CD4-positive, alpha-beta T cell (primary cell): ENCODE measurements around the gene MICAL3. TPM values are rescaled to one million over a fixed set of nuclear protein-coding genes. Genes with fewer than 3 reads are reported as not detected.

Experiments used
- ATAC-seq: fragments of 200-7000 bp; cut with Tn5 transposase; one replicate; pipeline ENCODE4 v1.10.0; 2022; ENCODE audit warnings: mild to moderate bottlenecking; ENCODE audit not compliant: poor library complexity
- CTCF ChIA-PET: fragments of 350-600 bp; sonication (Branson Sonifier 250); formaldehyde crosslinking; loops from one replicate; lab custom pipeline; 2021; ENCODE audit warnings: antibody characterized with exemption, inconsistent platforms; lab: Charles Lee
- POLR2A ChIA-PET: fragments of 350-600 bp; sonication (Branson Sonifier 250); formaldehyde crosslinking; loops from one replicate; lab custom pipeline; 2021; ENCODE audit warnings: antibody characterized with exemption, inconsistent platforms; lab: Charles Lee
- DNase-seq, 14 experiments: peaks; one replicate each; pipeline ENCODE4 v3.0.0-alpha.2; 2013 to 2020; ENCODE audit warnings: mixed read lengths in 2 of 14
- H3K27ac ChIP-seq, 2 donors: one replicate each; pipeline versions ENCODE4 v1.5.1 to v1.7.0; 2013; ENCODE audit warnings: low read length in 2 of 2, low read depth in 1 of 2, mild to moderate bottlenecking in 1 of 2
- H3K27me3 ChIP-seq, 2 experiments: 1 replicate in 1 of 2; 2 replicates in 1 of 2; pipeline versions ENCODE4 v1.6.1 to v1.7.0; 2013; ENCODE audit warnings: low read length in 2 of 2, control low read depth in 1 of 2, mild to moderate bottlenecking in 1 of 2, moderate library complexity in 1 of 2; ENCODE audit not compliant: insufficient read depth in 2 of 2, control insufficient read depth in 1 of 2
- H3K36me3 ChIP-seq: one replicate; pipeline ENCODE4 v1.6.1; 2013; ENCODE audit warnings: low read length, control low read depth; ENCODE audit not compliant: insufficient read depth
- H3K4me1 ChIP-seq: one replicate; pipeline ENCODE4 v1.6.1; 2013; ENCODE audit warnings: low read length, control low read depth; ENCODE audit not compliant: insufficient read depth
- H3K4me3 ChIP-seq: one replicate; pipeline ENCODE4 v1.5.1; 2013; ENCODE audit warnings: mild to moderate bottlenecking, low read length, moderate library complexity
- H3K9me3 ChIP-seq, 2 experiments: 1 replicate in 1 of 2; 2 replicates in 1 of 2; pipeline versions ENCODE4 v1.6.1 to v1.7.0; 2013; ENCODE audit warnings: low read length in 2 of 2, mild to moderate bottlenecking in 2 of 2, control low read depth in 1 of 2, moderate library complexity in 1 of 2; ENCODE audit not compliant: control insufficient read depth in 1 of 2, insufficient read depth in 1 of 2
- H3K27ac Mint-ChIP-seq: one replicate; pipeline ENCODE4 v1.8.0; 2020; ENCODE audit warnings: mixed read lengths
- H3K27me3 Mint-ChIP-seq: one replicate; pipeline ENCODE4 v1.8.0; 2021; ENCODE audit warnings: mixed read lengths
- H3K36me3 Mint-ChIP-seq: one replicate; pipeline ENCODE4 v1.8.0; 2021; ENCODE audit warnings: low read depth, mixed read lengths
- H3K4me1 Mint-ChIP-seq: one replicate; pipeline ENCODE4 v1.8.0; 2021; ENCODE audit warnings: low read depth, mixed read lengths
- H3K4me3 Mint-ChIP-seq: one replicate; pipeline ENCODE4 v1.8.0; 2020; ENCODE audit warnings: mild to moderate bottlenecking, mixed read lengths
- H3K9me3 Mint-ChIP-seq: one replicate; pipeline ENCODE4 v1.8.0; 2020; ENCODE audit warnings: mixed read lengths
- CTCF ChIP-seq: fragments of 200-600 bp; IDR thresholded peaks from one replicate; pipeline ENCODE4 v1.8.0; 2022; ENCODE audit warnings: antibody characterized with exemption, mild to moderate bottlenecking
- intact Hi-C, 2 experiments: fragments of 100-400 bp; cut with DNase I in 1 of 2; cut with micrococcal nuclease in 1 of 2; formaldehyde crosslinking; loops; one replicate each; pipeline versions ENCODE4 v1.15.1 to v1.9.0; 2023 to 2025; cut with DNase I, micrococcal nuclease
- total RNA-seq, 174 experiments: library from RNA in 2 of 174; stranded (reverse) in 2 of 174; gene quantifications; one replicate each; pipeline ENCODE4 v1.2.3 and lab custom pipeline; 2021 to 2026

MICAL3 gene
- total RNA-seq, 2 experiments from 2014 or later = 9.4 to 9.9 TPM

DNA sequence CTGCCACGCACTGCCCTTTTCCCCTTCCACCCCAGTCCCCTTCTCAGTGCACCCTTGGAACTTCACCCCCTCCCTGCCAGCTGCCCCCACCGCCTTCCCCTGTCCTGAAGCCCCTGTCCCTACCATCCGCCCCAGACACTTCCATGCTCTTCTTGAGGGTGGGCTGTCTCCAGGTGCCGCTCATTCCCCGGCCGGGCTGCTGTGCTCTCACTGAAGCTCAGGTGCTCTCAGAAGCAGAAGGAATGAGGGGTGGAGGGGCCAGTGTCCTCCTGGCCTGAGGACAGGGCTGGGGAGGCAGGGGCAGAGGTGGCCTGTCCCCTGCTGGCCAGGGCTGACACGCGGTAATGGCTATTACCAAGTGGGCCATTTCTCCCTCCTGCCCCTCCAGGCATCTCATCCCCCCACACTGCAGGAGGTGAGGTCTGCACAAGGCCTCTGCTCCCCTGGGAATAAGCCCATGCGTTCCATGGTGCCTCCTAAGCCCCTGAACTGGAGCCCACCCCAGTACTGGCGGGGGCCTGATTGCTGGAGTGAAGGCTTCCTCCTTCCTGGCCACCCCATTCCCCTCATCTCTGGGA, 243.5 kb downstream of the MICAL3 start:
- POLR2A ChIA-PET = interaction anchor here (0.6 to 1.1 kb wide), 2 partner anchors 13 to 142 kb away, joined by 3 to 4 read pairs; no protein-coding TSS in a partner anchor
- Histone ChIP-seq H3K27ac (peak overlapping the region in 1 of 2 donors; percentile 45), H3K4me3 (no peak overlapping the region), H3K4me1 (peaks cover 70% of the 10 kb centered on the region), H3K36me3 (no peaks in the 10 kb centered on the region), H3K9me3 (peaks cover 0 to 18% of the 10 kb centered on the region in 2 experiments), H3K27me3 (no peaks in the 10 kb centered on the region)
- H3K27me3 Mint-ChIP-seq = no peaks in the 10 kb centered on the region
- H3K9me3 Mint-ChIP-seq = no peaks in the 10 kb centered on the region
- no peak for TF ChIP-seq CTCF
- peak overlapping the region; percentile 45 for H3K4me3 Mint-ChIP-seq
- ATAC-seq = no peak
- H3K36me3 Mint-ChIP-seq = peaks cover 14% of the 10 kb centered on the region
- intact Hi-C loops = loop anchor here in 1 of 2 experiments (10.0 kb wide), 1 partner anchor 146 kb away; the partner anchor contains the start of gene BCL2L13
- CTCF ChIA-PET = interaction anchor here (1.9 kb wide), 1 partner anchor 38 kb away, joined by 5 read pairs; no protein-coding TSS in a partner anchor
- no peak for DNase-seq
- peak overlapping the region; percentile 96 for H3K27ac Mint-ChIP-seq
- peaks cover 54% of the 10 kb centered on the region for H3K4me1 Mint-ChIP-seq

DNA sequence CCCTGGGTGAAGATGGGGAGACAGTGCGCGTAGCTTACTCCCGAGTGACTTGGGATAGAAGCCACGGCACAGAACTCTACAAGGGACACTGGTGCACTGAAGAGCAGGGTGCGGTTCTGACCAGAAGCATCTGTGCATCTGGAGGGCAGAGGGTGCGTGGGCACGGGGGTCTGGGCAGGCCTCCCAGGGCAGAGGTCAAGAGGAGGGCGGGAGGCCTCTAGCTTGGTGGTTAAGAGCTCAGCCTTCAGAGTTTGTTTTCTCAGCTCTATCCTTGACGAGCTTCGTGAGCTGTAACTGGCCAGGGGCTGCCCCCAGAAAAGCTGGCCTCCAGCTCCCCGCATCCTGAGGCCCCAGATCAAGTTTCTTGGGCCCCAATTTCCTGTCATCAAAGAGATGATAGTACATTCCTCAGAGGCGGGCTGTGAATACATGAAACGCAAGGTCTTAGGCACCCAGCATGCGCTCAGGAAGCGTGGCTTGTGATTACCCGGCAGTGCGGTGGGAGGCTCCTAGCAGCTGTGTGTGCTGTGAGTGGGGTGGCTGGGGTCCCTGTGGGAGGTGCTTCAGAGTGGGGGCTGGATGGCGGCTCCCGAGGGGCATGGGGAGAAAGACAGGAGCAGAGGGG, 244.1 kb downstream of the MICAL3 start:
- peaks cover 14% of the 10 kb centered on the region for H3K36me3 Mint-ChIP-seq
- intact Hi-C loops = loop anchor here in 1 of 2 experiments (10.0 kb wide), 1 partner anchor 145 kb away; the partner anchor contains the start of gene BCL2L13
- peaks cover 0 to 18% of the 10 kb centered on the region in 2 experiments for H3K9me3 ChIP-seq
- peak in 1 of 14 experiments; percentile 22 for DNase-seq
- H3K27ac Mint-ChIP-seq = peak overlapping the region; percentile 96
- H3K27me3 Mint-ChIP-seq = no peaks in the 10 kb centered on the region
- TF ChIP-seq CTCF = no peak
- ATAC-seq = no peak
- H3K27ac ChIP-seq = no peak overlapping the region
- H3K4me3 ChIP-seq = no peak overlapping the region
- H3K4me1 ChIP-seq = peaks cover 70% of the 10 kb centered on the region
- H3K4me1 Mint-ChIP-seq = peaks cover 60% of the 10 kb centered on the region
- no peaks in the 10 kb centered on the region for H3K36me3 ChIP-seq
- CTCF ChIA-PET = interaction anchor here (0.9 to 2.7 kb wide), 3 partner anchors 38 to 109 kb away, joined by 3 to 7 read pairs (median 5); no protein-coding TSS in a partner anchor
- no peaks in the 10 kb centered on the region for H3K27me3 ChIP-seq
- peak overlapping the region; percentile 27 for H3K4me3 Mint-ChIP-seq
- no peaks in the 10 kb centered on the region for H3K9me3 Mint-ChIP-seq
- POLR2A ChIA-PET = no interaction called here

- Mint-ChIP-seq H3K36me3 (peaks cover 14% of the 10 kb centered on the region), H3K9me3 (no peaks in the 10 kb centered on the region), H3K4me3 (peak overlapping the region; percentile 27), H3K27ac (peak overlapping the region; percentile 96), H3K4me1 (peaks cover 67% of the 10 kb centered on the region), H3K27me3 (no peaks in the 10 kb centered on the region)
- intact Hi-C loops = loop anchor here (10.0 kb wide), 1 partner anchor 145 kb away; the partner anchor contains the start of gene BCL2L13 (in 2 of the 2)
- ATAC-seq (no peak), DNase-seq (peak in 1 of 14 experiments; percentile 11)
- peaks cover 75% of the 10 kb centered on the region for H3K4me1 ChIP-seq
- no peak overlapping the region for H3K27ac ChIP-seq
- ChIA-PET CTCF (interaction anchor here (0.8 to 2.7 kb wide), 3 partner anchors 11 to 108 kb away, joined by 3 to 7 read pairs (median 4); no protein-coding TSS in a partner anchor), POLR2A (interaction anchor here (1.3 kb wide), 1 partner anchor 141 kb away, joined by 3 read pairs; the partner anchor contains the start of gene BCL2L13)
- no peak for TF ChIP-seq CTCF
- no peaks in the 10 kb centered on the region for H3K27me3 ChIP-seq
- no peak overlapping the region for H3K4me3 ChIP-seq
- H3K36me3 ChIP-seq = no peaks in the 10 kb centered on the region
- H3K9me3 ChIP-seq = peaks cover 0 to 18% of the 10 kb centered on the region in 2 experiments
Observed at GRCh38 chr22:17779286-17780115, 244.9 kb downstream of the MICAL3 start.
